Adipocyte (in vitro differentiated cells): ENCODE results near the gene SMPD3.

Source experiments
- DNase-seq: peaks from one replicate; pipeline ENCODE4 v3.0.0-alpha.2; 2015; ENCODE audit warnings: low read depth
- H3K27me3 ChIP-seq: replicated peaks from 2 replicates; pipeline ENCODE4 v1.7.0; 2013; ENCODE audit warnings: mild to moderate bottlenecking, low read length, moderate library complexity; ENCODE audit not compliant: control insufficient read depth, insufficient read depth
- H3K36me3 ChIP-seq: 2 replicates; pipeline ENCODE4 v1.7.0; 2013; ENCODE audit warnings: low read length, mild to moderate bottlenecking, moderate library complexity; ENCODE audit not compliant: control insufficient read depth, insufficient read depth, severe bottlenecking
- H3K4me1 ChIP-seq: 2 replicates; pipeline ENCODE4 v1.7.0; 2013; ENCODE audit warnings: mild to moderate bottlenecking, low read length, moderate library complexity; ENCODE audit not compliant: control insufficient read depth, insufficient read depth
- H3K4me3 ChIP-seq: 2 replicates; pipeline ENCODE4 v1.7.0; 2013; ENCODE audit warnings: mild to moderate bottlenecking, low read length, moderate library complexity
- H3K9ac ChIP-seq: 2 replicates; pipeline ENCODE4 v1.7.0; 2013; ENCODE audit warnings: mild to moderate bottlenecking, low read length, moderate library complexity
- H3K9me3 ChIP-seq: 2 replicates; pipeline ENCODE4 v1.7.0; 2013; ENCODE audit warnings: mild to moderate bottlenecking, low read length, moderate library complexity; ENCODE audit not compliant: control insufficient read depth

SMPD3 gene

DNA sequence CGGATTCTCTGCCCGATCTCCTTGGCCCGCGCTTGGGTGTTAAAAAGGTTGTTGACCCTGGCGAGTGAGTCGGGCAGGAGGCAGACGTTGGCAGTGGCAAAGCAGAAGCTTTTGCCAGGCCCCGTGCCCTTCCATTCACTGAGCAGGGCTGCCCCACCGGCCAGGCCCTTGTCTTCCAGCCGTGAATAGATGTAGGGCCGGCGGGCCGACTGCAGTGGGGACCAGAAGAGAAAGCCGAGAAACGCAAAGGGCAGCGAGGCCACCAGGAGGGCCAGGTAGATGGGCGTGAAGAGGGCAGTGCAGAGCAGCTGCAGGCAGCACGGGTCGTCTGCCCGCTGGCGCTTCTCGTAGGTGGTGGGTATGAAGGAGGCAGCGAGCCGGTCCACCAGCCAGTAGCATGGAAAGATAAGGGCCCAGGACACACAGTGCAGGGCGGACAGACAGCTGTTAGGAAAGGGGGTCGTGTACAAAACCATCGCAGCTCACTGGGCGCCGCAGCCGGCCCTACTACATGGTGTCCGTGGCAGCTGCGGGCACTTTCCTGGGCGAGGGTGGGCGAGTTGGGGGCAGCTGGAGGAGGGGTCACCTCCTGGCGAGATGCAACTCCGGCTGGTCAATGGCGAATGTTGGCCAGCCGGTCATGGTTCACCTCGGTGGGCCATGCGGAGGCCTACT is 76.5 kb downstream of the SMPD3 start:
- Histone ChIP-seq H3K9me3 (no peaks in the 10 kb centered on the region), H3K9ac (no peak overlapping the region), H3K36me3 (no peaks in the 10 kb centered on the region), H3K4me1 (no peaks in the 10 kb centered on the region), H3K4me3 (no peak overlapping the region), H3K27me3 (peaks cover 44% of the 10 kb centered on the region)
- no peak for DNase-seq

DNA sequence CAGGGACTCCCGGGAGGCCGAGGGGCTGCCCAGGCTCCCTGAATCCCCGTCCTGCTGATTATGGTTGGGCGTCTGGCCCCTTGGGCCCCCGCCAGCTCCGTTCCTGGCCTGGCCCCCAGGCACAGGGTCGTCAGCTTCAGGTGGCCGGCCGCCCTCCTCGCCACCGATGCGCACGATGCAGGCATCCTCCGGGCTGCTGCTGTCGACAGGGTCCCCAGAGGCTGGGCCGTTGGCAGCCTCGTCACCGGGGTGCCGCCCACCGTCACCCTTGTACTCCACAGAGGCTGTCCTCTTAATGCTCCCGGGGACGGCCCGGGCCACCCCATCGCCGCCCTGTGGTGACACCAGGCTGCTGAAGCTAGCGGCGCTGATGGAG is 77.0 kb downstream of the SMPD3 start:
- Histone ChIP-seq H3K4me1 (no peaks in the 10 kb centered on the region), H3K9me3 (no peaks in the 10 kb centered on the region), H3K9ac (no peak overlapping the region), H3K27me3 (peaks cover 46% of the 10 kb centered on the region), H3K4me3 (no peak overlapping the region), H3K36me3 (no peaks in the 10 kb centered on the region)
- no peak for DNase-seq

DNA sequence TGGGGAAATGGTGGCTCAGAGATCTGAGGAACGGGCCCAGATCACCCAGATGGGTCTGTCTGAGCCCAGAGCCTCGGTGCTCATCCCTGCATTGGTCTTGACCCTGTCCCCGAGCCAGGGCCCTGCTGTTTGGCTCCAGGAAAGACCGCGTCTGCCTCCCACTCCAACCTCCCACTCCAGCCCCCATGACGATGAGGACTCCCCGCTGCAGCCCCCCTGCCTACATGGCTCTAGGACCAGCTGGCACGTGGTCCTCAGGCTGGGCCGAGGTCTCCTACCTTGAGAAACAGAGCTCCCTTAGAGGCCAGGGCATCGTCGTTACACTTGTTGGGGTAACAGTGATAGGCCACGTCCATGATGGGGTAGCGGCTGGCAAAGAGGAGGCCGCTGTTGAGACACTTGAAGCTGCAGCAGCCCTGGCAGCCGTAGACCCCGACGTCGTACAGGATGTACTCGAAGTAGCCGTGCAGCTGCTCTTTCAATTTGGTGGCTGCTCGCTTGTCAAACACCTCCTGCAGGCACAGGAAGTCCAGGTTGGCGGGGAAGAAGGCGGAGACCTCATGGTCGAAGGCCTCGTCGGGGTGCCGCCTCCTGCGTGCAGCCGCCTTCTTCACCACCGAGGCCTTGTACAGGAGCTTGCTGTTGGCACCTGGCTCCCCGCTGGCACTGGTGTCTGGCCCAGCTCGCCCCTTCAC is 77.6 kb downstream of the SMPD3 start:
- no peak overlapping the region for H3K9ac ChIP-seq
- peaks cover 51% of the 10 kb centered on the region for H3K27me3 ChIP-seq
- no peak for DNase-seq
- no peaks in the 10 kb centered on the region for H3K9me3 ChIP-seq
- no peak overlapping the region for H3K4me3 ChIP-seq
- H3K36me3 ChIP-seq = no peaks in the 10 kb centered on the region
- no peaks in the 10 kb centered on the region for H3K4me1 ChIP-seq

DNA sequence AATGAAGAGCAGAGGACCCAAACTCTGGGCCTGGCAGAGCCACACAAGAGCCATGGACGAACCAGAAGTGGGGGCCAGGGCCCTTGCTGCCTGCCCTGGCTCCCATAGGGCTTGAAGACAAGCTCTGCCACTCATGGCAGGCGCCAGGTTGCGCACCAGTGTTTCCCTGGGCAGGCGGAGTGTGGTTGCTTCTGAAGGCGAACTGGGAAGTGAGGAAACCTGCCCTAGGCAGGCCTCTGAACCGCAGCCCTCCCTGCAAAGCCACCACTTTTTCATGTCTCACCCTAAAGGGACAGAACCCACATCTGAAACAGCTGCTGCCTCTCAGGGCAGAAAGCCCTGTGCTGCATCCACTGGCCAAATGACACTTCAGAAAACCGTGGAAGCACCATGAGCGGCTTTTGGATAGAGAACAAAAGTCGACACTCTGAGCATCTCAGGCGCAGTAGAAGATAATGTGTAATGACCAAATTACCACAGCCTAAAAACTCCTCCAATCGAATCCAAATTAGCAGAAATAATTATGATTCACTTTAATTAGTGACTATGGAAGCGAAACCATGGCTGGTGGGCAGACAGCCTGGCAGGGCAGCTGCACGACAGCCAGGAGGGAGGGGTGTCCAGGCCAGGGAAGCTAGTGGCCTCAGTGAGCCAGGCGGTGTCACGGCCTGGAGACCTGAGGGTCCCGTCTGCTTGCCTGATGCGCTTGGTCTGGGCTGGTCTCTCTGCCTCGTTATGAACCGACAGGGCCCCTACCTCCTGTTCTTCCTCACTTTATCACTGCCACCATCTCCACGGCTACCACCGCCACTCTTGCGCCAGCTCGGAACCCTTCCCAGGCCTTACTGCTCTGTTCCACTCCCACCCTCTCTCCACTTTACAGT is 78.4 kb downstream of the SMPD3 start:
- Histone ChIP-seq H3K4me3 (no peak overlapping the region), H3K4me1 (peaks cover 5% of the 10 kb centered on the region), H3K9me3 (no peaks in the 10 kb centered on the region), H3K9ac (no peak overlapping the region), H3K27me3 (peaks cover 49% of the 10 kb centered on the region), H3K36me3 (no peaks in the 10 kb centered on the region)
- DNase-seq = no peak

DNA sequence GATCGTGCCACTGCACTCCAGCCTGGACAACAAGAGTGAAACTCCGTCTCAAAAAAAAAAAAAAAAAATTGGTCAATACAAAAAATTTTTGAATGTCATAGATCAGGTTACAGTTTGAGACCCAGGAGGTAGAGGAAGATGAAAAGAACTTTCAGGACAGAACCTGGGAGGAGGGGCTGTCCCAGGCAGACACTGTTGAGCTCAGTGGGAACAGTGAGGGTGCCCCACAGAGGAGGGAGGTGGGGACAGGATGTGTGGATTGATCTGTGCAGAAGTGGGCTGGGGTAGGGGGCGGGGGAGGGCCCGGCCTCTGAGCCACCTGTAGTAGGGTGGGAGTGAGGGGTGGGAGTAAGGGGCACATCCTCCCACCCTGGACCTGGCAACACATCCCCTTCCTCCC is 79.1 kb downstream of the SMPD3 start:
- Histone ChIP-seq H3K4me3 (no peak overlapping the region), H3K27me3 (peaks cover 45% of the 10 kb centered on the region), H3K9me3 (no peaks in the 10 kb centered on the region), H3K4me1 (peaks cover 12% of the 10 kb centered on the region), H3K9ac (no peak overlapping the region), H3K36me3 (no peaks in the 10 kb centered on the region)
- no peak for DNase-seq

DNA sequence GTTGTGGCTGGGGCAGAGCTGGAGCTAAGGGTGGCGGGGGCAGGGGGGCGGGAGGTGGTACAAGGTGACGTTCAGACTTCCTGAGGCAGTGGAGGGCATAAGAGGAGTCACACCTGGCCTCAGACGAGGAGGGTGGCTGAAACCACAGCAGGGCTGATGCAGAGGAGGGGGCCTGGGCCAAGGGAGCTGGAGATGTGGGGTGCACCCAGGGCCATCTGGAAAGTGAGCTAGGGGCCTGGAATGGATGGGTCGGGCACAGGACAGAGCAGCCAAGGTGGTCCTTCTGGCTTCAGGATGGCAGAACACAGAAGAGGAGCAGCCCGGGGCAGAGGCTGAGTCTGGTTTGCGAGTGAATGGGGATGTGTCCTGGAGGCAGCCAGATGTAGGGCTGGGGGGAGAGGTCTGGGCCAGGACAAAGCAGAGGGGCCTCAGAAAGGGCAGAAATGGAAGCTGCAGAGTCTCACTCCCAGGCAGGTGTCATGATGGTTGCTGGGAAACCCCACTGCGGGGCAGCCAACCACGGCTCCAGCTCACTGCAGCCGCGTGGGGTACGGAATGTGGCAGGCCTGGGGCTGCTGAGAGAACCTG is 79.9 kb downstream of the SMPD3 start:
- peaks cover 39% of the 10 kb centered on the region for H3K27me3 ChIP-seq
- H3K36me3 ChIP-seq = no peaks in the 10 kb centered on the region
- H3K4me3 ChIP-seq = no peak overlapping the region
- H3K9me3 ChIP-seq = no peaks in the 10 kb centered on the region
- peaks cover 13% of the 10 kb centered on the region for H3K4me1 ChIP-seq
- no peak overlapping the region for H3K9ac ChIP-seq
- no peak for DNase-seq

DNA sequence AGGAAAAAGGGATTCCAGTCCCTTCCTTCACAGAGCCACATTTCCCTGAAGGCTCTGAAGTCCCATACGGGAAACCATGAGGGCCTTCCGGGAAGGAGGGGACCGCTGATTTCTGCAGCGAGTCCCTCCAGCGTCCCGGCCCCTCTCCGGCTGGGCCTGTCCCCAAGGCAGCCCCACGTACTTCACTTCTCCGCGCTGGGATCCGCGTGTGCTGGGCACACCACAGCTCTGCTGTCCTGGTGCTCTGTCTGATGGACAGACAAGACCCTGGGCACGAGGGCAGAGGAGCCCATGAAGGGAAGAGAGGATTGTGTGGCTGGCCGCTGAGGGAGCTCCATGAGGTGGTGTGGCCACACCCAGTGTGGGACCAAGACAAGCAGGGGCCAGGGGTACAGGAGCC is 80.4 kb downstream of the SMPD3 start:
- no peaks in the 10 kb centered on the region for H3K36me3 ChIP-seq
- no peak for DNase-seq

DNA sequence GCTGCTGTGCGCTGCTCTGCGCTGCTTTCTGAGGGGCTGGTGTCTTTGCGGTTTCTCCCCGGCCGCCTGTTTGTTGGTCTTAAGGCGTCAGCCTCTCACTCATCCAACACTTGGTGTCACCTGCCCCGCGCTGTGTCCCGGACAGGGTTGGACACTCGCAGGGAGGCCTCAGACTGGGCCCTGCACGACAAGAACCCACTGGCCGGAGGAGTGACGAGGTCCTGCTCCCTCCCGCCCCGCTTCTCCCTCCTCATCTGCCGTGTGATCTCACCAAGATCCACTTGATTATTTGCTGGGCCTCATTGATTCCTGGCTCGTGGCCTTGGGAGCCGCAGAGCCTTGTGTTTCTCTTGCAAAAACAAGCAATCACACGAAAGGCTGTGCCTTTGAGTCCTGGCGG is 80.9 kb downstream of the SMPD3 start:
- Histone ChIP-seq H3K27me3 (peaks cover 34% of the 10 kb centered on the region), H3K36me3 (no peaks in the 10 kb centered on the region), H3K4me3 (no peak overlapping the region), H3K4me1 (peaks cover 13% of the 10 kb centered on the region), H3K9ac (no peak overlapping the region), H3K9me3 (no peaks in the 10 kb centered on the region)
- no peak for DNase-seq

More for the DNA sequence above, 80.4 kb downstream of the SMPD3 start:
- Histone ChIP-seq H3K4me3 (no peak overlapping the region), H3K4me1 (peaks cover 13% of the 10 kb centered on the region), H3K9me3 (no peaks in the 10 kb centered on the region), H3K27me3 (peaks cover 37% of the 10 kb centered on the region), H3K9ac (no peak overlapping the region)

DNA sequence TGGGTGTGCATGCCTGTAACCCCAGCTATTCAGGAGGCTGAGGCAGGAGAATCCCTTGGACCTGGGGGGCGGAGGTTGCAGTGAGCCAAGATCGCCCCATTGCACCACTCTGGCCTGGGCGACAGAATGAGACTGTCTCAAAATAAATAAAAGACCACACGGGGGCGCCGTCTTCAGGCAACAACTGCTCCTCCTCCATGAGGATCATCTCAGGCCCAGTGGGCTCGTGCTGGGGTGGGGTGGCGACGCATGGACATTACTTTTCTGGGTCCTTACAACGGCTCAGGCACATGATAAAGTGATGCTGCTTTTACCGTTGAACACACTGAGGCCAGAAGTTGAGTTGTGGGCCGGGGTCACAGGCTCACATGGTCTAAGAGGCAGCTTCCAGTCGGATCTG is 81.3 kb downstream of the SMPD3 start:
- peak; percentile 53 for DNase-seq
- H3K9ac ChIP-seq = no peak overlapping the region
- H3K4me3 ChIP-seq = no peak overlapping the region
- H3K9me3 ChIP-seq = no peaks in the 10 kb centered on the region
- peaks cover 13% of the 10 kb centered on the region for H3K4me1 ChIP-seq
- peaks cover 34% of the 10 kb centered on the region for H3K27me3 ChIP-seq
- no peaks in the 10 kb centered on the region for H3K36me3 ChIP-seq

DNA sequence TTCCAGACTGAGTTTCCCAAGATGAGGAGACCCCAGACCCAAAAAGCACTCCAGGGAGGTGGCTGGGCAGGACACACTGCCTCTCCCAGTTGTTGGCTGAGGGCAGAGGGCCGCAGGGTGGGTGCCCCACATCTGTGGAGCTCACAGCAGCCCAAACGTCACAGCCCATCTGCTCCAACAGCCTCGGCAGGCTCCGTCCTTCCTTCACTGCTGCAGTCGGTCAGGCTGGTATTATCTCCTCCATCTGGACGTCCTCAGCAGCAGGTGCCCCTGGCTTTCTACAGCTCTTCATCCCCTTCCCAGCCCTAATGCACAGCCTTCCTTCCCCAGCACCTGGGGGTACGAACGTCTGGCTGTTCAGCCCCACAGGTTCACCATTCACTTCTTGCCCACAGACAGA is 82.2 kb downstream of the SMPD3 start:
- Histone ChIP-seq H3K27me3 (peaks cover 34% of the 10 kb centered on the region), H3K4me1 (peaks cover 13% of the 10 kb centered on the region), H3K9ac (no peak overlapping the region), H3K4me3 (no peak overlapping the region), H3K9me3 (no peaks in the 10 kb centered on the region), H3K36me3 (no peaks in the 10 kb centered on the region)
- no peak for DNase-seq
